ENCODE results near the gene MPST.

Gene MPST

GRCh38 chr22:37030560-37031281, 11.2 kb downstream of the MPST start:
- Histone ChIP-seq H3K36me3 (ENCODE audit: control insufficient read depth in 2 of 2, insufficient read depth in 1 of 2, low read length in 2 of 2) (peaks cover 9 to 40% of the 10 kb centered on the region in 2 experiments; a peak in 2 of 3 replicates), H3K4me1 (ENCODE audit: control insufficient read depth, insufficient read depth, low read length) (no peaks in the 10 kb centered on the region), H3K27ac (ENCODE audit: extremely low read depth, low read depth, low read length) (no peak overlapping the region), H3K9me3 (ENCODE audit: control insufficient read depth, insufficient read depth, low read depth, low read length) (no peaks in the 10 kb centered on the region), H3K4me3 (ENCODE audit: low read depth, low read length) (no peak overlapping the region)
- ChIA-PET POLR2A (interaction anchor here (0.9 to 2.6 kb wide), 3 partner anchors 12 to 169 kb away, joined by 3 to 13 read pairs (median 12); partner anchors contain the start of genes MPST and TST), CTCF (interaction anchor here (0.6 to 4.6 kb wide), 9 partner anchors 10 to 144 kb away, joined by 3 to 39 read pairs (median 4); partner anchors contain the start of genes MPST and TST)
- TF ChIP-seq ZNF549 (tag by site-specific recombination; IDR thresholded peaks at IDR 0.05) (no peak), GLIS1 (tag by site-specific recombination; IDR thresholded peaks at IDR 0.05) (peak; percentile 19; the same call in 1 of the 2 replicates), ZNF311 (tag by site-specific recombination; IDR thresholded peaks at IDR 0.05; ENCODE audit: borderline replicate concordance) (no peak), ZNF677 (tag by site-specific recombination; IDR thresholded peaks at IDR 0.05) (no peak), ZNF10 (tag by site-specific recombination; IDR thresholded peaks at IDR 0.05) (no peak), SCRT1 (tag by site-specific recombination; IDR thresholded peaks at IDR 0.05; ENCODE audit: borderline replicate concordance) (no peak), ZNF132 (tag by site-specific recombination; IDR thresholded peaks at IDR 0.05; ENCODE audit: borderline replicate concordance) (no peak)

- no peaks in the 10 kb centered on the region for H3K9me3 ChIP-seq (ENCODE audit: control insufficient read depth, insufficient read depth, low read depth, low read length)
- ChIA-PET CTCF (interaction anchor here (0.5 to 4.6 kb wide), 12 partner anchors 8 to 503 kb away, joined by 3 to 39 read pairs (median 5); partner anchors contain the start of genes MPST and TST), POLR2A (interaction anchor here (0.7 to 2.6 kb wide), 3 partner anchors 11 to 19 kb away, joined by 3 to 13 read pairs (median 3); partner anchors contain the start of genes KCTD17, MPST and TST)
- TF ChIP-seq ZNF274 (IDR thresholded peaks at IDR 0.05; ENCODE audit: low read length) (no peak), ZNF274 (tag by site-specific recombination; IDR thresholded peaks at IDR 0.05; ENCODE audit: borderline replicate concordance) (no peak), HOXD13 (CRISPR knock-in tag; IDR thresholded peaks at IDR 0.05; ENCODE audit: borderline replicate concordance) (no peak), ZNF138 (tag by site-specific recombination; IDR thresholded peaks at IDR 0.05; ENCODE audit: borderline replicate concordance) (no peak), ZNF654 (tag by site-specific recombination; IDR thresholded peaks at IDR 0.05; ENCODE audit: low read depth) (no peak), ZNF610 (tag by site-specific recombination; IDR thresholded peaks at IDR 0.05; ENCODE audit: borderline replicate concordance) (no peak), TCF7L2 (IDR thresholded peaks at IDR 0.05; ENCODE audit: borderline replicate concordance, low read depth, low read length) (no peak), KLF1 (tag by site-specific recombination; IDR thresholded peaks at IDR 0.05) (no peak), ZNF768 (tag by site-specific recombination; IDR thresholded peaks at IDR 0.05) (peak; percentile 76; the same call in 1 of the 2 replicates), ZNF2 (tag by site-specific recombination; IDR thresholded peaks at IDR 0.05) (0 out of 2 replicates have a peak, but pooled peaks have one; percentile 68), ZNF155 (tag by site-specific recombination; IDR thresholded peaks at IDR 0.05) (no peak), ZNF645 (tag by site-specific recombination; IDR thresholded peaks at IDR 0.05) (no peak)
- no peak overlapping the region for H3K4me3 ChIP-seq (ENCODE audit: low read depth, low read length)
- H3K27ac ChIP-seq (ENCODE audit: extremely low read depth, low read depth, low read length): no peak overlapping the region
- peaks cover 3 to 26% of the 10 kb centered on the region in 2 experiments; a peak in 2 of 3 replicates for H3K36me3 ChIP-seq (ENCODE audit: control insufficient read depth in 2 of 2, insufficient read depth in 1 of 2, low read length in 2 of 2)
- no peaks in the 10 kb centered on the region for H3K4me1 ChIP-seq (ENCODE audit: control insufficient read depth, insufficient read depth, low read length)
Observed at GRCh38 chr22:37032134-37032534, 12.6 kb downstream of the MPST start.
